ENCODE results near the gene HDAC4. TPM values are rescaled to one million over a fixed set of nuclear protein-coding genes. Genes with fewer than 3 reads are reported as not detected.

The HDAC4 gene
- total RNA-seq, 1 donor = 28.3 TPM

DNA sequence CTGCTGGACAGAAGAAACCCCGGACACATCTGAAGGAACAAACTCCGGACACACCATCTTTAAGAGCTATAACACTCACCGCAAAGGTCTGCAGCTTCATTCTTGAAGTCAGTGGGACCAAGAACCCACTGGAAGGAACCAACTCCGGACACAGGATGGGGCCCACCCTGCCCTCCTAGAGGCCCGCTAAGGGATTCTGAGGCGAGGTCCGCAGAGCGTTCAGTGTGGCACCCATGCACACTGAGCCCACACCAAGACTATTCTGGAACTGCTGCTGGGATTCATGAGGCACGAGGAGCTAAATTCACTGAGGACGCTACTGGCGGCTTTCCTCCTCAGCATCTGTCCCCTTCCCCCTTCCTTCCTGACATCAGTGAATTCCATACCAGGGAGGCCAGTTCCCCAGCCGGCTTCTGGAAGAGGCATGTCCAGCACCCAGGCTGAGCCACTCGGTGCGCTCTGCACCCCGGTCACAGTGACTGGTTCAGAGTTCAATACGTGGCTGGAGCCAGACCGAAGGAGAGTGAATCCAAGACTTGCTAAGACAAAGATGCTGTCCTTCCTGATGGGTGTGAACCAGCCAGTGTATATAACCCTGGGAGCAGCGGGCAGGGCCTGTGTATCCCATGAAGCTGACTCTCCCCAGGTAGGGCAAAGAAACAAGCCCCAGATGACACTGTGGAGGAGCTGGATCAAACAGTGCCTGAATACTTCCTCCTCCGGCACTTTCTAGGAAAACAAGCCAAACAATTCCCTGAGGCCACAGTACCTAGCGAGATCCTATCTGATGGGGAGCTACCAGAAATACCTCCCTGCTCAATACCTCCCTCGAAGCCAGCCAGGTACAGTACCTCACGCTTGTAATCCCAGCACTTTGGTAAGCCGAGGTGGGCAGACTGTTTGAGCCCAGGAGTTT, 11.1 kb downstream of the HDAC4 start:
- TF ChIP-seq, protein P1, sequence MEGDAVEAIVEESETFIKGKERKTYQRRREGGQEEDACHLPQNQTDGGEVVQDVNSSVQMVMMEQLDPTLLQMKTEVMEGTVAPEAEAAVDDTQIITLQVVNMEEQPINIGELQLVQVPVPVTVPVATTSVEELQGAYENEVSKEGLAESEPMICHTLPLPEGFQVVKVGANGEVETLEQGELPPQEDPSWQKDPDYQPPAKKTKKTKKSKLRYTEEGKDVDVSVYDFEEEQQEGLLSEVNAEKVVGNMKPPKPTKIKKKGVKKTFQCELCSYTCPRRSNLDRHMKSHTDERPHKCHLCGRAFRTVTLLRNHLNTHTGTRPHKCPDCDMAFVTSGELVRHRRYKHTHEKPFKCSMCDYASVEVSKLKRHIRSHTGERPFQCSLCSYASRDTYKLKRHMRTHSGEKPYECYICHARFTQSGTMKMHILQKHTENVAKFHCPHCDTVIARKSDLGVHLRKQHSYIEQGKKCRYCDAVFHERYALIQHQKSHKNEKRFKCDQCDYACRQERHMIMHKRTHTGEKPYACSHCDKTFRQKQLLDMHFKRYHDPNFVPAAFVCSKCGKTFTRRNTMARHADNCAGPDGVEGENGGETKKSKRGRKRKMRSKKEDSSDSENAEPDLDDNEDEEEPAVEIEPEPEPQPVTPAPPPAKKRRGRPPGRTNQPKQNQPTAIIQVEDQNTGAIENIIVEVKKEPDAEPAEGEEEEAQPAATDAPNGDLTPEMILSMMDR (IDR thresholded peaks at IDR 0.05; ENCODE audit: insufficient read depth, low read length) = no peak
- no peak for DNase-seq (ENCODE audit: low read depth)
- H3K4me3 ChIP-seq (ENCODE audit: low read depth, low read length) = no peak overlapping the region

DNA sequence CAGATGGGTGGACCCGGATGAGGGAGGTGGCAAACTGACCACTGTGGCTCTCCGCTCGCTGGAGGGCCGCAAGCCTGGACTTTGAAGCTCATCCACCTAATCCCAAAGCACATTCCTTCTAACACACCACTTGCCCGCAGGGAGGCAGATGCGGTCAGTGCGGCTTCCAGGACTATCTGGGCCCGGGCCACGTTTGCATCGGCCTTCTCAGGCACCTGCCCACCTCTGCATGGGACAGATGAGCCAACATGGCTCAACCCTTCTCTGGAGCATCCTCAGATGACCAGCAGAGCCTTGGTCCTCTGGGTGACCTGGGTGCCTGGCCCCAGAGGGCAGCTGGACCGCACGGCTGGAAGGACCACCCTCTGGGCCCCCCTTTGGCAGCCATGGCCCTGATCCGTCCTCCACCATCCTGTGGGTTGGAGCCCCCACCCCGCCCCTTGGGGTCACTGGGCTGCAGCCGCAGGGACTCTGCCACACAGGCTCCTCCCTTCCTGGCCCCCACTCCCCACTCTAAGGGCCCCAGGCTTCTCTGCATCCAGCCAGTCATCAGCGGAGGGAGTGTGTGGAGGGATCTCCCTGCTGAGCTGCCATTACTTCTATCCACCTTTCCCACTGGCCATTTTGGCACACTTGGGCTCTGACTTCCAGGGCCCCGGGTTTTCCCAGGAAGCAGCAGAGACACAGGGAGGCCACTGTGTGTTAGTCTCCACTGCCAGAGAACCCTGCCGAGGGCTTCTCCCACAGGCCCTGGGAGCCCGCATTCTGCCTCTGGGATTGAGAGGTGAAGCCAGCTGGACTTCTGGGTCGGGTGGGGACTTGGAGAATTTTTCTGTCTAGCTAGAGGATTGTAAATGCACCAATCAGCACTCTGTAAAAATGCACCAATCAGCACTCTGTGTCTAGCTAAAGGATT, 12.3 kb downstream of the HDAC4 start:
- TF ChIP-seq, protein P1 (IDR thresholded peaks at IDR 0.05; ENCODE audit: insufficient read depth, low read length) = no peak
- no peak overlapping the region for H3K4me3 ChIP-seq (ENCODE audit: low read depth, low read length)
- no peak for DNase-seq (ENCODE audit: low read depth)

DNA sequence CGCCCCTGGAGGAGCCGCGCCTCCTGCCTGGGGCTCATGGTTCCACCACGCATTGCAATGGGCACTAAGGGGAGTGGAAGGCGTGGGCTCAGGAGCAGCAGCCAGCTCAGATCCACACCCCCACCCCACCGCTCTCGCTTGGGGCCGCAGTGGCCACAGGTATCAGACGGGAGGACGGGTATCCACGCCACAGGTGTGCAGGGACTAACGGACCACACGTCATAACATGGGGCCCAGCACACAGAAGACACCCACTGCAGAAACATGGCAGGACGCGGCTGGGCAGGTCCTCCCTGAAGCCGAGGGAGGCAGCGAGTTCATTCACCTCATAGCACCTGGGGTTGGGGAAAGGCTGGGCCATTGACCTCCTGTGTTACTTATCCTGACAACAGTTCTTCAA, 13.0 kb downstream of the HDAC4 start:
- TF ChIP-seq, protein P1 (IDR thresholded peaks at IDR 0.05; ENCODE audit: insufficient read depth, low read length) = no peak
- no peak for DNase-seq (ENCODE audit: low read depth)
- H3K4me3 ChIP-seq (ENCODE audit: low read depth, low read length) = no peak overlapping the region

GRCh38 chr2:239386872-239387445, 13.9 kb downstream of the HDAC4 start:
- no peak overlapping the region for H3K4me3 ChIP-seq (ENCODE audit: low read depth, low read length)
- DNase-seq (ENCODE audit: low read depth) = no peak
- TF ChIP-seq, protein P1 (IDR thresholded peaks at IDR 0.05; ENCODE audit: insufficient read depth, low read length) = no peak

DNA sequence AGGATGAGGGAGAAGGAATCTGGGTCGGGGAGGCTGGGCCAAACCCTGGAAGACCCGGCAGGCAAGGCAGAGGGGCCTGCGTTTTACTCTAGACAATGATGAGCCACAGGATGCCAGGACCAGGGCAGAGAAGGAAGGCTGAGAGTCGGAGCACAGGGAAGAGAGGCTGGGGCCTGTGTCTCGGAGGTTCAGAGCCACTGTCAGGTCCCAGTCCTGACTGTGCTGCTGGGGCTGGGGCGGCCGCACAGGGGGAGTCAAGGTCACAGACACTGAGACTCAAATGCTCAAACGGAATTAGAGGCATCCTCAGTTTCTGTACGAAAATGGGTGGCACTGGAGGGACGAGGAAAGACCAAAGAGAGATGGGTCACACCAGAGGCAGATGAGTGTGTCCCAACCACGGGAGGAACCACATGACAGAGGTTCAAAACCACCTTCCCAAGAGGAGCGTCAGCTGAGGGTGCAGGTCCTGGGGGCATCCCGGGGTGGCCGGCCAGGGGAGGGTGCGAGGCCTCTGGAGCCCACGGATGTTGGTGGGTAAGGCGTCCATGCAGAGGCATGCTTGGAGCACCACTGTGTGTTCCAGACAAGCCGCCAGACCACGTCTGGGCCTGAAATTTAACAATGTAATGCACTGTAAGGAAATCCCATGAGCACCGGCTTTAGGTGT, 14.7 kb downstream of the HDAC4 start:
- no peak for DNase-seq (ENCODE audit: low read depth)
- H3K4me3 ChIP-seq (ENCODE audit: low read depth, low read length) = no peak overlapping the region
- TF ChIP-seq, protein P1 (IDR thresholded peaks at IDR 0.05; ENCODE audit: insufficient read depth, low read length) = no peak

Measured in fibroblast of the aortic adventitia (primary cell).